Measurements from ENCODE around the gene LTN1.

DNA sequence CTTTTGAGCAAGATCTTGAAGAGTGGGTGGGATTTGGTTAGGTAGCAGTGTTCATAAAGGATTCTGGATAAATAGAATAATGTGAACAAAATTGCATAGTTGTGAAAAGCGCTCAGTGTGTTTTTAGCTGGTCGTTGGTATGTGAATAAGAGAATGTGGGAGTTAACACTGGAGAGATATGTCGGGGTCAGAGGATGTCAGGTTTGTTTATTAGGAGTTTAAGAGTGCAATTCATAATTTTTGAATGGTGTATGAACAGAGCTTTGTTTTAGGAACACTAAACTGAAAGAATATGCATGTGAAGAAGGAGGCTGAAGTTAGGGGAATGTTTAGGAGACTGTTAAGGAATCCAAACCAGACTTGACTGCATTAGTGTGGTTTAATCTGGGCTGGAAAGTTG, 41.2 kb upstream of the LTN1 start:
- TF ChIP-seq, protein P1, sequence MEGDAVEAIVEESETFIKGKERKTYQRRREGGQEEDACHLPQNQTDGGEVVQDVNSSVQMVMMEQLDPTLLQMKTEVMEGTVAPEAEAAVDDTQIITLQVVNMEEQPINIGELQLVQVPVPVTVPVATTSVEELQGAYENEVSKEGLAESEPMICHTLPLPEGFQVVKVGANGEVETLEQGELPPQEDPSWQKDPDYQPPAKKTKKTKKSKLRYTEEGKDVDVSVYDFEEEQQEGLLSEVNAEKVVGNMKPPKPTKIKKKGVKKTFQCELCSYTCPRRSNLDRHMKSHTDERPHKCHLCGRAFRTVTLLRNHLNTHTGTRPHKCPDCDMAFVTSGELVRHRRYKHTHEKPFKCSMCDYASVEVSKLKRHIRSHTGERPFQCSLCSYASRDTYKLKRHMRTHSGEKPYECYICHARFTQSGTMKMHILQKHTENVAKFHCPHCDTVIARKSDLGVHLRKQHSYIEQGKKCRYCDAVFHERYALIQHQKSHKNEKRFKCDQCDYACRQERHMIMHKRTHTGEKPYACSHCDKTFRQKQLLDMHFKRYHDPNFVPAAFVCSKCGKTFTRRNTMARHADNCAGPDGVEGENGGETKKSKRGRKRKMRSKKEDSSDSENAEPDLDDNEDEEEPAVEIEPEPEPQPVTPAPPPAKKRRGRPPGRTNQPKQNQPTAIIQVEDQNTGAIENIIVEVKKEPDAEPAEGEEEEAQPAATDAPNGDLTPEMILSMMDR (IDR thresholded peaks at IDR 0.05): no peak
- TF ChIP-seq POLR2A (IDR thresholded peaks at IDR 0.05) (no peak), POLR2AphosphoS5 (IDR thresholded peaks at IDR 0.05) (no peak)
